Fibroblast of lung (primary cell): Measurements from ENCODE around the gene SGTA.

Experiments
- CTCF ChIP-seq, 2 donors: IDR thresholded peaks in 1 of 2; conservative IDR thresholded peaks in 1 of 2; 1 replicate in 1 of 2; 2 replicates in 1 of 2; pipeline ENCODE4 v1.5.1; 2011 to 2012; ENCODE audit warnings: low read length in 2 of 2, control low read depth in 1 of 2, inconsistent platforms in 1 of 2, low read depth in 1 of 2, mild to moderate bottlenecking in 1 of 2
- EZH2 ChIP-seq: IDR thresholded peaks from 2 replicates; pipeline ENCODE4 v1.5.1; 2012; ENCODE audit warnings: low read length, control low read depth, mild to moderate bottlenecking; ENCODE audit errors: missing control alignments

GRCh38 chr19:2734589-2735288 is 48.3 kb downstream of the SGTA start:
- TF ChIP-seq CTCF (conservative IDR thresholded peaks at IDR 0.05 in 1 of 2, IDR thresholded peaks at IDR 0.05 in 1 of 2; ENCODE audit: low read depth in 1 of 2, low read length in 2 of 2) (no peak), EZH2 (no peak)
